ENCODE data around the gene SLC22A23. TPM values are rescaled to one million over a fixed set of nuclear protein-coding genes. Genes with fewer than 3 reads are reported as not detected.

Gene SLC22A23
- total and polyA plus RNA-seq, 2 of the 4 experiments (the other 2 are of a cell fraction), result 0.72 to 1.6 TPM

DNA sequence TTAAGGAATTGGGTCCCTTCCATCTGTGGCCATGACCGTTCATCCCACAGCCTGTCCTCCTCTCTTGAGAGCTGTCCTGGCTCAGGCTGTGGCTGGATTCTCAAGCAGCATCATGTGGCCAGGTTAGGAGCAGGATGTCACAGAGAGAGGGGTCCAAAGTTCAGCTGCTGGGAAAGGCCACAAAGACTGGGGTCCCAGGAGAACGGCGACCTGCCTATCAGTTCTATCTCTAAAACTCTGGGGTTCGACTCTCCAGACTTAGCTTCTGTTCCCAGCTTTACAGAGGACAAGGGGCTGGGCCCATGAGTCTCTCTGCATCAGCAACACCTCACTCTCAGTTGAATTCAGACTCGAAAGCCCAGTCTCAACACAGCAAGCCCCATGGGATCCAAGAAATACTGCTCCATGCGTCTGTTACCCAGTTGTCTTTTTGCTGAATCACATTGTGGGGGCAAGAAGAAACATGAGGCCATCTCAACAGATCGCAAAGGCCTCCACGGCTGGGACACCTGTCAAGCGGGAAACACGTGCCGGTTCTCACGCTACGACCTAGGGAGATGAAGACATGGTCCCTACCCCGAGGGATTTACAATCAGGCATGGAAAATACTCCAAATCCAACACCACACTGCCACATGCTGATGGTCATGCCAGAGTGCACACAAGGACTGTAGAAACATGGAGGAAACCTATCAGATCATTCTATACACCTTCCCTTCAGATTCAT, 95.4 kb downstream of the SLC22A23 start:
- H3K4me1 ChIP-seq (ENCODE audit: control insufficient read depth, insufficient read depth, low read length), result no peaks in the 10 kb centered on the region; the same call in 1 of the 2 replicates
- BruUV-seq (replicated peaks), result no TSS peak
- no peak overlapping the region for H2AFZ ChIP-seq (replicated peaks; ENCODE audit: low read length, poor library complexity)
- TF ChIP-seq, protein P1, sequence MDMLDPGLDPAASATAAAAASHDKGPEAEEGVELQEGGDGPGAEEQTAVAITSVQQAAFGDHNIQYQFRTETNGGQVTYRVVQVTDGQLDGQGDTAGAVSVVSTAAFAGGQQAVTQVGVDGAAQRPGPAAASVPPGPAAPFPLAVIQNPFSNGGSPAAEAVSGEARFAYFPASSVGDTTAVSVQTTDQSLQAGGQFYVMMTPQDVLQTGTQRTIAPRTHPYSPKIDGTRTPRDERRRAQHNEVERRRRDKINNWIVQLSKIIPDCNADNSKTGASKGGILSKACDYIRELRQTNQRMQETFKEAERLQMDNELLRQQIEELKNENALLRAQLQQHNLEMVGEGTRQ (IDR thresholded peaks at IDR 0.05; ENCODE audit: low read depth, low read length), result no peak
- no peak for TF ChIP-seq POLR2A (IDR thresholded peaks at IDR 0.05; ENCODE audit: low read depth, low read length)
- TF ChIP-seq CEBPB (IDR thresholded peaks at IDR 0.05; ENCODE audit: low read depth, low read length), result no peak
- TF ChIP-seq RAD21 (IDR thresholded peaks at IDR 0.05; ENCODE audit: low read length), result no peak
- no peak for TF ChIP-seq RFX5 (IDR thresholded peaks at IDR 0.05; ENCODE audit: low read depth, low read length)
- H2BK20ac ChIP-seq (ENCODE audit: low read depth, low read length), result no peak overlapping the region
- H2BK120ac ChIP-seq (ENCODE audit: low read depth, low read length), result no peak overlapping the region
- H2AK5ac ChIP-seq (ENCODE audit: low read depth, low read length), result no peak overlapping the region
- no peak overlapping the region for H3K4ac ChIP-seq (ENCODE audit: low read depth, low read length)
- H3K27me3 ChIP-seq (ENCODE audit: control insufficient read depth, insufficient read depth, low read length), result peaks cover 22% of the 10 kb centered on the region
- H3K79me1 ChIP-seq (ENCODE audit: low read depth in 1 of 2, low read length in 2 of 2), result no peaks in the 10 kb centered on the region
- no peaks in the 10 kb centered on the region for H3K36me3 ChIP-seq (ENCODE audit: control insufficient read depth, insufficient read depth, low read length)
- no peak overlapping the region for H4K8ac ChIP-seq (ENCODE audit: low read depth in 2 of 2, low read length in 2 of 2)
- no peaks in the 10 kb centered on the region for H3K9me3 ChIP-seq (ENCODE audit: control insufficient read depth, insufficient read depth, low read length)
- H3K23ac ChIP-seq (ENCODE audit: low read depth, low read length), result no peak overlapping the region
- H3K14ac ChIP-seq (replicated peaks; ENCODE audit: low read depth, low read length), result no peak overlapping the region
- POLR2A ChIA-PET (ENCODE audit: unreplicated experiment), result no interaction called here
- in situ Hi-C loops (cut with MboI; ENCODE audit: low sequenced_read_pairs) (no loop called here), dilution Hi-C loops (cut with HindIII; ENCODE audit: low sequenced_read_pairs, unreplicated experiment) (no loop called here), intact Hi-C loops (cut with micrococcal nuclease) (no loop called here)
- peaks cover 4% of the 10 kb centered on the region; the same call in 1 of the 2 replicates for H3K9me1 ChIP-seq (ENCODE audit: insufficient read depth, low read length)
- no peak overlapping the region for H2BK15ac ChIP-seq (ENCODE audit: low read depth, low read length)
- H3K9ac ChIP-seq (ENCODE audit: low read depth, low read length), result no peak overlapping the region
- no peak overlapping the region for H3K4me2 ChIP-seq (ENCODE audit: low read depth, low read length)
- ATAC-seq (ENCODE audit: low read depth) (no peak), DNase-seq (no peak)
- H2BK5ac ChIP-seq (ENCODE audit: low read depth, low read length, poor library complexity, severe bottlenecking), result no peak overlapping the region
- H4K5ac ChIP-seq (ENCODE audit: low read depth, low read length), result no peak overlapping the region
- H3K27ac ChIP-seq (ENCODE audit: insufficient read depth, low read length), result no peak overlapping the region
- no peak overlapping the region for H3K18ac ChIP-seq (ENCODE audit: low read depth, low read length)
- WGBS, 2 experiments (ENCODE audit: extremely low coverage in 2 of 2, insufficient read length in 1 of 2), result 89% methylated on average over 3 of the region's 14 CpGs; no CpG with 5 or more reads in 1 of the 2 experiments
- no peak overlapping the region for H4K91ac ChIP-seq (ENCODE audit: insufficient read depth, low read depth, low read length)
- CTCF ChIA-PET, result interaction anchor here (0.6 kb wide), 1 partner anchor 123 kb away, joined by 3 read pairs; no protein-coding TSS in a partner anchor
- no peaks in the 10 kb centered on the region for H4K20me1 ChIP-seq (ENCODE audit: insufficient read depth, low read length)
- no peak overlapping the region for H3K56ac ChIP-seq (ENCODE audit: extremely low read depth, insufficient read depth, low read length)
- no peak overlapping the region for H3K4me3 ChIP-seq (ENCODE audit: insufficient read depth, low read depth, low read length)
- H2AK9ac ChIP-seq (replicated peaks; ENCODE audit: low read depth, low read length, poor library complexity), result no peak overlapping the region
